B cell (primary cell): Measurements from ENCODE around the gene SOD3. TPM values are rescaled to one million over a fixed set of nuclear protein-coding genes. Genes with fewer than 3 reads are reported as not detected.

Experiments used
- ATAC-seq: fragments of 200-7000 bp; cut with Tn5 transposase; one replicate; pipeline ENCODE4 v1.10.0; 2021; ENCODE audit warnings: low read depth, mild to moderate bottlenecking, moderate number of reproducible peaks, moderate library complexity
- CTCF ChIA-PET: fragments of 350-600 bp; sonication (Branson Sonifier 250); formaldehyde crosslinking; loops from one replicate; lab custom pipeline; 2021; ENCODE audit warnings: antibody characterized with exemption, inconsistent platforms; lab: Charles Lee
- POLR2A ChIA-PET: fragments of 350-600 bp; sonication (Branson Sonifier 250); formaldehyde crosslinking; loops from one replicate; lab custom pipeline; 2021; ENCODE audit warnings: antibody characterized with exemption; lab: Charles Lee
- DNase-seq: peaks from one replicate; pipeline ENCODE4 v3.0.0; 2013
- H2AFZ ChIP-seq: 2 replicates; pipeline ENCODE4 v1.6.1; 2012; ENCODE audit warnings: mild to moderate bottlenecking, low read depth, low read length; ENCODE audit not compliant: insufficient read depth, poor library complexity, severe bottlenecking
- H3K27ac ChIP-seq, 2 donors: 1 replicate in 1 of 2; 2 replicates in 1 of 2; pipeline ENCODE4 v1.5.1; 2012 to 2013; ENCODE audit warnings: low read length in 2 of 2, mild to moderate bottlenecking in 2 of 2, moderate library complexity in 1 of 2
- H3K27me3 ChIP-seq, 4 experiments: fragments of 200-600 bp in 1 of 4; sonication (generic) in 1 of 4; replicated peaks in 1 of 4; 1 replicate in 2 of 4; 2 replicates in 2 of 4; pipeline versions ENCODE4 v1.6.1 to v1.7.0; 2013 to 2016; ENCODE audit warnings: low read length in 3 of 4, mild to moderate bottlenecking in 2 of 4, mixed read lengths in 1 of 4, moderate library complexity in 1 of 4; ENCODE audit not compliant: insufficient read depth in 4 of 4, control insufficient read depth in 3 of 4; ENCODE audit errors: control extremely low read depth in 1 of 4
- H3K36me3 ChIP-seq, 2 experiments: replicated peaks in 1 of 2; 1 replicate in 1 of 2; 2 replicates in 1 of 2; pipeline versions ENCODE4 v1.6.1 to v1.7.1; 2013; ENCODE audit warnings: low read length in 1 of 2; ENCODE audit not compliant: insufficient read depth in 2 of 2, control insufficient read depth in 1 of 2; ENCODE audit errors: control extremely low read depth in 1 of 2, extremely low read depth in 1 of 2
- H3K4me1 ChIP-seq, 2 donors: fragments of 200-600 bp in 1 of 2; sonication (generic) in 1 of 2; 1 replicate in 1 of 2; 2 replicates in 1 of 2; pipeline versions ENCODE4 v1.5.1 to v1.6.1; 2013 to 2017; ENCODE audit warnings: low read length in 2 of 2; ENCODE audit not compliant: control insufficient read depth in 2 of 2, insufficient read depth in 2 of 2
- H3K4me2 ChIP-seq: replicated peaks from 2 replicates; pipeline ENCODE3; 2012; ENCODE audit warnings: mild to moderate bottlenecking, low read depth, low read length; ENCODE audit not compliant: poor library complexity, severe bottlenecking
- H3K4me3 ChIP-seq, 5 experiments: fragments of 200-600 bp in 1 of 5; sonication (generic) in 1 of 5; 1 replicate in 3 of 5; 2 replicates in 2 of 5; pipeline versions ENCODE4 v1.5.1 to v1.7.0; 2011 to 2016; ENCODE audit warnings: low read length in 4 of 5, mild to moderate bottlenecking in 4 of 5, low read depth in 2 of 5, control low read depth in 1 of 5, moderate library complexity in 1 of 5; ENCODE audit not compliant: insufficient read depth in 1 of 5; ENCODE audit errors: control extremely low read depth in 1 of 5, extremely low read depth in 1 of 5
- H3K79me2 ChIP-seq: fragments of 200-600 bp; sonication (generic); one replicate; pipeline ENCODE4 v1.6.0; 2016; ENCODE audit warnings: low read length; ENCODE audit not compliant: control insufficient read depth, insufficient read depth
- H3K9ac ChIP-seq: fragments of 200-600 bp; sonication (generic); 2 replicates; pipeline ENCODE4 v1.6.1; 2017; ENCODE audit warnings: mild to moderate bottlenecking, low read length, moderate library complexity
- H3K9me3 ChIP-seq, 3 donors: one replicate each; pipeline versions ENCODE4 v1.6.1 to v1.7.1; 2013; ENCODE audit warnings: low read length in 2 of 3; ENCODE audit not compliant: control insufficient read depth in 2 of 3, insufficient read depth in 1 of 3; ENCODE audit errors: control extremely low read depth in 1 of 3
- H4K20me1 ChIP-seq: 2 replicates; pipeline ENCODE4 v1.6.0; 2012; ENCODE audit warnings: mild to moderate bottlenecking, low read length; ENCODE audit not compliant: insufficient read depth, control insufficient read depth, poor library complexity, severe bottlenecking
- H3K27ac Mint-ChIP-seq: one replicate; pipeline ENCODE4 v1.8.0; 2021; ENCODE audit warnings: mixed read lengths
- H3K27me3 Mint-ChIP-seq: one replicate; pipeline ENCODE4 v1.8.0; 2021; ENCODE audit warnings: mixed read lengths
- H3K4me1 Mint-ChIP-seq: one replicate; pipeline ENCODE4 v1.8.0; 2021; ENCODE audit warnings: mixed read lengths
- H3K4me3 Mint-ChIP-seq: one replicate; pipeline ENCODE4 v1.8.0; 2021; ENCODE audit warnings: mixed read lengths
- H3K9me3 Mint-ChIP-seq: one replicate; pipeline ENCODE4 v1.8.0; 2022; ENCODE audit warnings: mixed read lengths; ENCODE audit not compliant: insufficient read depth
- CTCF ChIP-seq: fragments of 200-600 bp; IDR thresholded peaks from one replicate; pipeline ENCODE4 v1.8.0; 2022; ENCODE audit warnings: antibody characterized with exemption, mild to moderate bottlenecking
- EZH2 ChIP-seq: IDR thresholded peaks from 2 replicates; pipeline ENCODE4 v1.6.1; 2012; ENCODE audit warnings: borderline replicate concordance, low read depth, mild to moderate bottlenecking, moderate library complexity, low read length; ENCODE audit not compliant: insufficient read depth, poor library complexity, severe bottlenecking
- WGBS: methylation state at CpG from one replicate; pipeline ENCODE4 v1.1.5; 2013; ENCODE audit warnings: missing lambda C conversion rate; ENCODE audit not compliant: insufficient coverage; 5-methylcytosine and 5-hydroxymethylcytosine counted together
- intact Hi-C: fragments of 100-400 bp; cut with micrococcal nuclease; formaldehyde crosslinking; loops from one replicate; pipeline ENCODE4 v1.10.0; 2022
- polyA plus RNA-seq: library from polyadenylated mRNA; depleted of rRNA; stranded (reverse); fragments of >200 nt; gene quantifications from 2 replicates; pipeline ENCODE4 v1.2.3, GENCODE V29; 2012
- total RNA-seq, 2 donors: library from RNA; stranded (reverse); fragments of 120-200 nt in 1 of 2; gene quantifications; 1 replicate in 1 of 2; 2 replicates in 1 of 2; pipeline versions ENCODE4 v1.2.3 to v1.2.4, GENCODE V29; 2013 to 2022

SOD3 gene
- total and polyA plus RNA-seq, 2 donors (not counting 1 experiment from before 2014, with no cell fraction given), result not detected

GRCh38 chr4:24751926-24752539 lies 43.3 kb upstream of the SOD3 start:
- Histone ChIP-seq H3K27me3 (no peaks in the 10 kb centered on the region), H2AFZ (no peak overlapping the region), H3K4me3 (no peak overlapping the region), H3K4me1 (no peaks in the 10 kb centered on the region), H3K27ac (no peak overlapping the region), H3K9ac (no peak overlapping the region), H4K20me1 (no peaks in the 10 kb centered on the region), H3K36me3 (no peaks in the 10 kb centered on the region), H3K9me3 (peaks cover 0 to 3% (median 3%) of the 10 kb centered on the region in 3 donors), H3K79me2 (no peaks in the 10 kb centered on the region), H3K4me2 (no peak overlapping the region)
- H3K27me3 Mint-ChIP-seq, result no peaks in the 10 kb centered on the region
- CTCF ChIA-PET, result no interaction called here
- ATAC-seq, result no peak
- no peak overlapping the region for H3K27ac Mint-ChIP-seq
- intact Hi-C loops, result no loop called here
- POLR2A ChIA-PET, result no interaction called here
- WGBS, result 68% methylated on average over 3 of the region's 3 CpGs
- no peaks in the 10 kb centered on the region for H3K4me1 Mint-ChIP-seq
- TF ChIP-seq EZH2 (no peak), CTCF (no peak)
- DNase-seq, result no peak
- peaks cover 3% of the 10 kb centered on the region for H3K9me3 Mint-ChIP-seq
- H3K4me3 Mint-ChIP-seq, result no peak overlapping the region

GRCh38 chr4:24753519-24753918 lies 41.9 kb upstream of the SOD3 start:
- no peak for DNase-seq
- H3K36me3 ChIP-seq, result no peaks in the 10 kb centered on the region
- TF ChIP-seq CTCF (no peak), EZH2 (no peak)
- no peak for ATAC-seq
- no peaks in the 10 kb centered on the region for H4K20me1 ChIP-seq
- intact Hi-C loops, result no loop called here
- Mint-ChIP-seq H3K27ac (no peak overlapping the region), H3K9me3 (peaks cover 5% of the 10 kb centered on the region), H3K27me3 (no peaks in the 10 kb centered on the region), H3K4me1 (no peaks in the 10 kb centered on the region), H3K4me3 (no peak overlapping the region)
- H3K4me2 ChIP-seq, result no peak overlapping the region
- H3K79me2 ChIP-seq, result no peaks in the 10 kb centered on the region
- no peaks in the 10 kb centered on the region for H3K27me3 ChIP-seq
- H3K27ac ChIP-seq, result no peak overlapping the region
- H3K4me3 ChIP-seq, result no peak overlapping the region
- CTCF ChIA-PET, result no interaction called here
- peaks cover 0 to 10% (median 3%) of the 10 kb centered on the region in 3 donors for H3K9me3 ChIP-seq
- H3K4me1 ChIP-seq, result no peaks in the 10 kb centered on the region
- no peak overlapping the region for H2AFZ ChIP-seq
- WGBS, result no CpG with 5 or more reads among the region's 1 CpG
- POLR2A ChIA-PET, result no interaction called here
- no peak overlapping the region for H3K9ac ChIP-seq
